GM18519 (cell line): Measurements from ENCODE around the gene RAD50.
"Not testable (repeated sequence)": the region's sequence is repeated elsewhere in the genome, so short reads cannot be mapped to it uniquely, and the experiment has no call there.

Experiments used
- ATAC-seq: cut with Tn5 transposase; IDR thresholded peaks from one replicate; pipeline ENCODE4 v1.9.1; 2021; ENCODE audit warnings: mild to moderate bottlenecking, moderate library complexity; ENCODE audit not compliant: unreplicated experiment, low FRiP score

RAD50 gene

GRCh38 chr5:132690156-132690555 is 133.4 kb downstream of the RAD50 start:
- no peak for ATAC-seq

GRCh38 chr5:132691755-132692631 is 135.2 kb downstream of the RAD50 start:
- ATAC-seq, result not testable (repeated sequence)

- ATAC-seq, result no peak
Observed at GRCh38 chr5:132692632-132692967, 135.8 kb downstream of the RAD50 start.
